GM19438 (cell line): ENCODE results near the gene DST.

Experiments
- ATAC-seq: cut with Tn5 transposase; IDR thresholded peaks from one replicate; pipeline ENCODE4 v1.9.1; 2021; ENCODE audit warnings: low read depth; ENCODE audit not compliant: unreplicated experiment

Gene DST

DNA sequence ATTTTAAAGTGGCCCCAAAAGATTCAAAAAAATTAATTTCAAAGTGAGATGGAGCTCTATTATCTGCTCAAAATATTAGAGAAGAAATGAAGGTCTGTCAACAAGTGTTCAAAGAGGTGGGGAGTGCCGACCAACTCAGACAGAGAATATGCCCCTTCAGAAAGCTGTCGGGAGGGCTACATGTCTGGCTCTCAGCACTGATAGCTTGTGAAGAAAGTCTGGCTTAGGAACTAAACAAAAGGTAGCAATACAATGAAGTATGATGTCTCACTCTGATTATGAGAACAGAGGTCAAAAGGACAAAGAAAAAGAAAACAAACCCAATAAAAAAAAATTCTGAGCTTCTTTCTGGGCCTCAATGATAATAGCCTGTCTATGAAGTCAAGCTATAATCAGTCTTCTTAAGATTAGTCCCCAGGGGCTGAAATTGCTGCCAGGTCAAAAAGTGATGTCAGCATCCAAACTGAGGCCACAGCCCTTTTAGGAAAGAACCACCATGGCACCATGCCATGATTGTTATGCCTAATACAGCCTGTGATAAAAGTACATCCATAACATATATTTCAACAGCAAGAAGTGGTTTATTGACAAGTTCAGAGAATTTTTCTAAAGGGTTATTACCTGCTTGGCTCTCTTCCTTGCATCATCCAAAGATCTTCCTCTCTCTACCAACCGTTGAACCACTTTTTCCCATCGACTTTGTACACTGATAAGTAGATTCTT is 150.9 kb downstream of the DST start:
- ATAC-seq: no peak

- ATAC-seq: no peak
These were observed 151.7 kb downstream of the DST start for GRCh38 chr6:56490993-56491392.

- ATAC-seq: no peak
These were observed 153.1 kb downstream of the DST start for GRCh38 chr6:56489559-56489958.

- no peak for ATAC-seq
These were observed 154.4 kb downstream of the DST start for GRCh38 chr6:56488281-56488680.

DNA sequence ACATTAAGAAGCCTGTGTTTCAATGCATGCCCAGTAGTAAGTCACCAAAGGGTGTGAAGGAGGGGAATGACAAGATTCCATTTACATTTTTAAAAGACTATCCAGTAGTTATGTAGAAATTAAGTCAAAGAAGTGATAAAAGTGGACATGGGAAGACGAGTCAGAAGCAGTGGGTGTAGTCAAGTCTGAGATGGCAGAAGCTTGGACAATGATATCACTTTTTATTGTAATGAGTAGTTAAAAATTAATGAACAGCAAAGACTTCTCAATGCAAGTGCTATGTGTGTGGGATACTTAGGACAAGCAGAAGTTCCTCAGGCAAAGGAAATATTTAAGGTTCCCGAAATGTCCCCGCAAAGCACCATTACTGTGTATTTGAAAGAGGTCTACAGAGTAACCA is 156.0 kb downstream of the DST start:
- ATAC-seq: no peak

GRCh38 chr6:56484669-56485068 is 158.0 kb downstream of the DST start:
- no peak for ATAC-seq

DNA sequence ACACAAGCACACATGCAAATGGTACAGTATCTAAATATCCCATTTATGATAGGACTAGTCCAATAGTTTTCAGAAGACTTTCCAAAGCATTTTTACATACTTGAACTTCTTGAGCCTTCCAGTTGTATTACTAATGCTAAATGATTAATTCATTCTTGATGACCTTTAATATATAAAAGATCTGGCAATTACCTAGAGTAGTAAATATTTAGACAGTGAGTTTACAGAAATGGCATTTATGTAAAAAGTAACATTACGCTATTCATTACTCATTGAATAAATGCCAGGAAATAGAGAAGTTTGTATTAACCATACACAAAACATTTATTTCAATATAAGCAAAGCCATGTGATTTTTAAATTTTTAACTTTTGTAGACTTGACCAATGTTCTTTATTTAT is 158.8 kb downstream of the DST start:
- ATAC-seq: no peak

DNA sequence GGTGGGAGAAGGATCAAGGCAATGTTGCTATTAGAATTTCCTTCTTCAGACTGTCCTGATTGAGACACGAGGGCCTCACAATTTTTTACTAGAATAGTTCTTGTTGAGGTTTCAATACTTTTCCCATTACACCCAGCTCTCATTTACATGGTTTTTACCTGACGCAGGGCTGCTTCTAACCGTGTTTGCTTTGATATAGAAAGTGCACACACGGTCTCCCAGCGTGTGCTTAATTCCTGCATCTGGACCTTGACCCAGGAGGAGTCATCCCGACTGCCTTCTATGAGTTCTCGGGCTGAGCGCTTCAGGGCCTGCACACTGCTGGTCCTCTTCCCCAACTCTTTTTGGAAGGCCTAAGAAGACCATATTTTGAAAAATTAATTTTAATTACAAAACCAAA is 160.2 kb downstream of the DST start:
- ATAC-seq: no peak

GRCh38 chr6:56481957-56482356 is 160.7 kb downstream of the DST start:
- ATAC-seq: no peak

DNA sequence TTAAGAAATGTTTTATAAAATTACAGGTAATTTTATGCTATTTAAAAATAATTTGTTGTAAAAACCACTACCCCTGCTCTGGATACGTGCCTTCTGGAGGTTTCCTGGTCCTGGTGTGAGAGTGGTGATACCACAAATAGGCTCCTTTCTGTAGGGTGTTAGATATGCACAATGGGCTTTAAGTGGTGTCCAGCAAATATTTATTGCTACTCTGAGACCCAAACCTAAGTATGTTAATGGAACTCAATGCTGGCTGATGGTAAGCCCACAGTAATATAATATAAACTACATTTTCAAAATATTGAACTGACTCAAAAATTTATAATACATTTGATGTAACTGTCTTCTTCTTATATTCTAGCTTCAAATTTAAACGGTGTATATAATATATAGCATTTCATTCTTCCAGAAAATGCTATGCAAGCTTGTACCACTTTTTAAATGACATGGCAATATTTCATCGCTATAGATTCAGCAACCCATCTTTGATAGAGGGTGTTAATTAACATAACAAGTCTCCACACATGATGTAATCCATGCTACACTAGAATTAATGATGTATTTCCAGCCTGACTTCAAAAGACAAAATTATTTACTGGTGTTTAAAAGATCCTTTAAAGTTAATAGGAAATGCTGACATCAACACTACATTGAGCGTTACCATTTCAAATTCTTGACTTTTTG is 161.9 kb downstream of the DST start:
- ATAC-seq: no peak

- no peak for ATAC-seq
These were observed 162.4 kb downstream of the DST start for GRCh38 chr6:56480246-56480645.

DNA sequence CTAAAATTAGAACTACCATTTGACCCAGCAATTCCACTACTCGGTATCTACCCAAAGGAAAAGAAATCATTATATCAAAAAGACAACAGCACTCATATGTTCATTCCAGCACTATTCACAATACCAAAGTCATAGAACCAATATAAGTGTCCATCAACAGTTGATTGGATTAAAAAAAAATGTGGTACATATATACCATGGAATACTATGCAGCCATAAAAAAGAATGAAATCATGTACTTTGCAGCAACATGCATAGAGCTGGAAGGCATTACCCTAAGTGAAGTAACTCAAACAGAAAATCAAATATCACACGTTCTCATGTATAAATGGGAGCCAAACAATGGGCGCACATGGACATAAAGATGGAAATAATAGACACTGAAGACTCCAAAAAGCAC is 163.3 kb downstream of the DST start:
- no peak for ATAC-seq

GRCh38 chr6:56478202-56478601 is 164.5 kb downstream of the DST start:
- ATAC-seq: no peak

- ATAC-seq: no peak
These were observed 165.4 kb downstream of the DST start for GRCh38 chr6:56477241-56477640.

DNA sequence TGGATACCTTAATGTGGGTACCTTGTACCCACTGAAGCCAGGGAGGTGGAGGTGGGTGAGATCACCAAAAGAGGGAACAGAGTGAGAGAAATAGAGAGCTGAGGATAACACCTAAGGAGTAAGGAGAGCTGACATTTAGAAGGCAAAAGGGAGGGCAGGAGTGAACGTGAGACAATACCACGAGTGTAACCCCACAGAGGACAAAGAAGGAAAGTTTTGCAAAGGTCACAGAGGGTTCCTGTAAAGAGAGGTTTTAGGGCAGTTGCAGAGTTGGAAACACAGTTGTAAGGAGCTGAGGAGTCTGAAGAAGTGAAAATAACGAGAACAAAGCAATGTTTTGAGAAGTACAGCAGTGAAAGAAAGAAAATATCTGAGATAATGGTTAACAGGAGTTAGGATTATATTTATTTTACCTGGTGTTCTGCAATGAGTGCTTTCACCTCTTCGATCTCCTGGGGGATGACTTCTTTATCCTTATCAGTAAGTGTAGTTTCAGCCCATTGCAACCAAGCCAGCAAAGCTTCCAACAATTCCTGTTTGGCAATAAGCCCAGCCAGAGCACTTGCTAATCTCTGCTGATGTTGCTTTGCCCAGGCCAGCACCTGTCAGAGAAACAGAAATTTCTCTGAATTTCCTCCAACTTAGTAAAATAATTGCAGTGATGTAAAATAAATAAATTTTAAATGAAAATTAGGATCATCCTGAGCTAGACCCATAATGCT is 166.8 kb downstream of the DST start:
- ATAC-seq: no peak

DNA sequence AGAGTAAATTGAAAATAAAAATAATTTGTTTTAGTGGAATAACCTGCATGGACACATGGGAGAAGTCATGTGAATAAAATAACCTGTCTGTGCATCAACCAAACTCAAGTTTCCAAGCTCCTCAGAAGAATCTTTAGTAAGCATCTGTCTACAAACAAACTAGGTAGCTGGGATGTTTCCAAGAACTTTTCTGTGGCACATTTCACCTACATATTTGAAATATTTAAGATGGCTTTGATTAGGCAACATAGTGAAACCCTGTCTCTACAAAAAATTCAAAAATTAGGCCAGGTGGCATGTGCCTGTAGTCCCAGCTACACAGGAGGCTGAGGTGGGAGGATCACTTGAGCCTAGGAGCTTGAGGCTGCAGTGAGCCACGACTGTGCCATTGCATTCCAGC is 168.2 kb downstream of the DST start:
- ATAC-seq: no peak

DNA sequence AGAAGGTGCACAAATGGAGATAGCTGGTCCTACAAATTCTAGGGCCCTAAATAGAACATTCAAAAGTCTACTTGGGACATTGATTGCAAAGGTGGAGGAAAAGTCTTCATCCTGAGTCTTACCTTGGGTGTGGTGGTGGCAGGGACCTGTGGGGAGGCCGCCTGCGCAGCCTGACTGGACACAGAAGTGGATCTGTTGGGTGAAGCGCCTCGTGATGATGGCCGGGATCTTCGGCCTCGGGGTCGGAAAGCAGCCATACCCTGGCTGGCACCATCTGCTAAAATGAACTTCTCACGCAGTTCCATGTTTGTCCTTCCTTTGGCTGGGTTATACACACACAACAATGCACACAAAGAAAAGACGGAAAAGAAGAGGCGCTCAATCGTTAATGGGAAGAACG is 179.2 kb downstream of the DST start:
- ATAC-seq: no peak

DNA sequence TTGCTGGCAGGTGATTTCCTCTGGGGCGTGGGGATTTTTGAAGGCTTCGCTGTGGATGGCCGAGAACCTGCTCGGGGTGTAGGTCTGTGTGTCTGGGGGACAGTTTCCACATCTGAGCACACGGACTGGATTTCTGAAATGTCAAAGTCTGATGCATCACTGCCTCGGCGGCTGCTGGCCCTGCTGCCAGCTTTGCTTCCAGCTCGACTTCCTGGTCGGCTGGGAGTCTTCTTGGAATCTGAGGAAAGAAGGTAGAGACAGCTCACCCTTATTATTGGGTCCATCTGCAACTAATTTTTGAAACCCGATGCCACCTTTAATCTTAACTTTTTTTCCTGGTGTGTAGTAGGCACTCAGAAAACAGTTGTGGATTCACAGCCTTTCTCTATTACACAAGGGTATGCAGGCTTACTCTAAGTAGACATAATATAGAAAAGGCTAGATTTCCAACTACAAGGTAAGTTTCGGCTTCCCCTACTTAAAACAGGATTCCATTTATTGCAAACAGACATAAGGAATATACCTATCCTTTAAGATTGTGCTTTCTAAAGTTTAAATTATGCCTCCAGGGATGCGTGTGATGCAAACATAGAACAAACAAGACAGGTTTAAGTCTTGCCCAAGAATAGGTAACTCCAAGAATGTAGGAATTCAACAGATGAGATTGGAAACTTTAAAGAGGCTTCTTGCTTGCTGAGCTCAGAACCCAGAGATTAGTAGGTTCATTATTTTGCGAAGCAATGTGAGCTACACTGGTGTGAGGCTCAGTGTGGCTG is 183.5 kb downstream of the DST start:
- no peak for ATAC-seq

- ATAC-seq: no peak
These were observed 184.3 kb downstream of the DST start for GRCh38 chr6:56458324-56458884.

- no peak for ATAC-seq
These were observed 185.9 kb downstream of the DST start for GRCh38 chr6:56456785-56457184.
